NCI-H2029 (cell line): ENCODE results near the gene GALE.

Source experiments
- DNase-seq: peaks from one replicate; lab custom pipeline; 2025; lab: John Stamatoyannopoulos, UW

Gene GALE

DNA sequence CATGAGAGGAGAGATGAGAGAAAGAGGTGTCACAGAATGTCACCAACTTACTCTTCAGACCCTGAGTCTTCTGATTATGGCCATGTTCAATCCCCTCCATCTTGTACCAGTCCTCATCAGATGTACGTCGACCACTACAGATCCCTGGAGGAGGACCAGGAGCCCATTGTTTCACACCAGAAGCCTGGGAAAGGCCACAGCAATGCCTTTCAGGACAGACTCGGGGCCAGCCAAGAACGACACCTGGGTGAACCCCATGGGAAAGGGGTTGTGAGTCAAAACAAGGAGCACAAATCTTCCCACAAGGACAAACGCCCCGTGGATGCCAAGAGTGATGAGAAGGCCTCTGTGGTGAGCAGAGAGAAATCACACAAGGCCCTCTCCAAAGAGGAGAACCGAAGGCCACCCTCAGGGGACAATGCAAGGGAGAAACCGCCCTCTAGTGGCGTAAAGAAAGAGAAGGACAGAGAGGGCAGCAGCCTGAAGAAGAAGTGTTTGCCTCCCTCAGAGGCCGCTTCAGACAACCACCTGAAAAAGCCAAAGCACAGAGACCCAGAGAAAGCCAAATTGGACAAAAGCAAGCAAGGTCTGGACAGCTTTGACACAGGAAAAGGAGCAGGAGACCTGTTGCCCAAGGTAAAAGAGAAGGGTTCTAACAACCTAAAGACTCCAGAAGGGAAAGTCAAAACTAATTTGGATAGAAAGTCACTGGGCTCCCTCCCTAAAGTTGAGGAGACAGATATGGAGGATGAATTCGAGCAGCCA is 49.3 kb downstream of the GALE start:
- no peak for DNase-seq

DNA sequence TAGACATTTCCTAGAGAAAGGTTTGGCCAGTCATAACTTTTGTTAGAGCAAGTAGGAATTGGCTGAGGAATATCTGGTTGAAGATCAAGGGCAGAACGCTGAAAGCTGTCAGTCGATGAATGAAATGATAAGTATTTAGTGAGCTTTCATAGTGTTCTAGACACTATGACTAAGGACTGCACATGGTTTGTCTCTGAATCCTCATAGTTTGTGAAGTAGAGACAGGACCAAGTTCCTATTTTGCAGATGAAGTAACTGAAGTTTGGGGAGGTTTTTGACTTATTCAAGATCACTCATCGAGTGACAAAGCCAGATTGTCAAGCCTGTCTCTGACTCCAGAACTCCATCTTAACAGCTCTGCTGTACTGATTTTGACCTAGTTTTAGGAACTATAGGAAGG is 52.5 kb downstream of the GALE start:
- DNase-seq: no peak
